RWPE1 (cell line): ENCODE results near the gene POU2F1.

Experiments
- CTCF ChIA-PET: fragments of 350-600 bp; sonication (Branson Sonifier 250); formaldehyde crosslinking; extraction: SDS; loops from one replicate; lab custom pipeline; 2021; lab: Yijun Ruan, JAX
- POLR2A ChIA-PET: fragments of 400-600 bp; formaldehyde crosslinking; extraction: SDS; loops from one replicate; lab custom pipeline; 2020; ENCODE audit warnings: antibody characterized with exemption; ENCODE audit not compliant: low non-redundant PET; lab: Yijun Ruan, JAX
- DNase-seq: peaks from one replicate; pipeline ENCODE4 v3.0.0; 2012; ENCODE audit warnings: low spot score
- H3K27ac ChIP-seq: fragments of 450-650 bp; 2 replicates; pipeline ENCODE4 v1.5.1; 2017
- CTCF ChIP-seq: fragments of 450-650 bp; conservative IDR thresholded peaks from 2 replicates; pipeline ENCODE4 v1.5.1; 2017; ENCODE audit warnings: low read depth, mild to moderate bottlenecking

The POU2F1 gene

GRCh38 chr1:167344615-167345385 lies 124.1 kb downstream of the POU2F1 start:
- no peak for TF ChIP-seq CTCF
- POLR2A ChIA-PET = no interaction called here
- no peak for DNase-seq
- no peak overlapping the region for H3K27ac ChIP-seq
- CTCF ChIA-PET = no interaction called here

GRCh38 chr1:167345386-167345733 lies 124.7 kb downstream of the POU2F1 start:
- POLR2A ChIA-PET = no interaction called here
- CTCF ChIA-PET = no interaction called here

GRCh38 chr1:167357305-167357704 lies 136.6 kb downstream of the POU2F1 start:
- no peak for DNase-seq
- no peak overlapping the region for H3K27ac ChIP-seq
- no peak for TF ChIP-seq CTCF
- ChIA-PET CTCF (interaction anchor here (0.6 kb wide), 1 partner anchor 141 kb away, joined by 4 read pairs; no protein-coding TSS in a partner anchor), POLR2A (no interaction called here)

More at GRCh38 chr1:167345386-167345733, 124.7 kb downstream of the POU2F1 start:
- DNase-seq = no peak
- no peak for TF ChIP-seq CTCF
- H3K27ac ChIP-seq = no peak overlapping the region

- POLR2A ChIA-PET = no interaction called here
- TF ChIP-seq CTCF = no peak
- CTCF ChIA-PET = interaction anchor here (0.6 kb wide), 1 partner anchor 1081 kb away, joined by 3 read pairs; no protein-coding TSS in a partner anchor
- H3K27ac ChIP-seq = no peak overlapping the region
- DNase-seq = no peak
These were observed 138.6 kb downstream of the POU2F1 start for GRCh38 chr1:167359295-167359694.

- no peak overlapping the region for H3K27ac ChIP-seq
- no peak for DNase-seq
- POLR2A ChIA-PET = no interaction called here
- CTCF ChIA-PET = no interaction called here
- no peak for TF ChIP-seq CTCF
These were observed 139.4 kb downstream of the POU2F1 start for GRCh38 chr1:167360120-167360519.

- ChIA-PET CTCF (no interaction called here), POLR2A (no interaction called here)
- DNase-seq = no peak
These were observed 142.0 kb downstream of the POU2F1 start for GRCh38 chr1:167362638-167363037.

More at GRCh38 chr1:167362638-167363037, 142.0 kb downstream of the POU2F1 start:
- no peak for TF ChIP-seq CTCF
- H3K27ac ChIP-seq = no peak overlapping the region
